RWPE2 (cell line): ENCODE results near the gene CACNA1E.

Source experiments
- ATAC-seq: fragments of 200-7000 bp; cut with Tn5 transposase; 3 replicates; pipeline ENCODE4 v1.9.1; 2021; ENCODE audit warnings: low read depth
- DNase-seq: peaks from one replicate; pipeline ENCODE4 v3.0.0-alpha.2; 2020; ENCODE audit warnings: low spot score
- H3K27ac ChIP-seq: fragments of 450-650 bp; 2 replicates; pipeline ENCODE4 v1.5.1; 2017; ENCODE audit warnings: mild to moderate bottlenecking; ENCODE audit not compliant: poor library complexity, severe bottlenecking
- H3K27me3 ChIP-seq: fragments of 250-450 bp; sonication (Bioruptor Pico); 2 replicates; pipeline ENCODE4 v1.5.1; 2021; ENCODE audit warnings: mild to moderate bottlenecking, moderate library complexity; ENCODE audit not compliant: insufficient read depth, poor library complexity, severe bottlenecking
- H3K36me3 ChIP-seq: fragments of 250-450 bp; sonication (Bioruptor Pico); 2 replicates; pipeline ENCODE4 v1.5.1; 2020; ENCODE audit warnings: low read depth, mild to moderate bottlenecking, moderate library complexity
- H3K4me1 ChIP-seq: fragments of 250-450 bp; sonication (Bioruptor Pico); 2 replicates; pipeline ENCODE4 v1.5.1; 2021; ENCODE audit warnings: mild to moderate bottlenecking, moderate library complexity; ENCODE audit not compliant: insufficient read depth, poor library complexity, severe bottlenecking
- H3K4me3 ChIP-seq: fragments of 250-450 bp; sonication (Bioruptor Pico); 2 replicates; pipeline ENCODE4 v1.5.1; 2021; ENCODE audit warnings: mild to moderate bottlenecking, moderate library complexity; ENCODE audit not compliant: severe bottlenecking
- H3K9me3 ChIP-seq: fragments of 250-450 bp; sonication (Bioruptor Pico); 2 replicates; pipeline ENCODE4 v1.5.1; 2021; ENCODE audit warnings: mild to moderate bottlenecking, moderate library complexity; ENCODE audit not compliant: severe bottlenecking
- CTCF ChIP-seq: fragments of 450-650 bp; IDR thresholded peaks from one replicate; pipeline ENCODE4 v1.5.1; 2017; ENCODE audit warnings: mild to moderate bottlenecking, moderate library complexity; ENCODE audit not compliant: poor library complexity, severe bottlenecking

CACNA1E gene

GRCh38 chr1:181669246-181669645 is 185.9 kb downstream of the CACNA1E start:
- Histone ChIP-seq H3K36me3 (no peaks in the 10 kb centered on the region), H3K27ac (no peak overlapping the region), H3K4me3 (no peak overlapping the region), H3K4me1 (peaks cover 4% of the 10 kb centered on the region), H3K27me3 (peaks cover 3% of the 10 kb centered on the region), H3K9me3 (no peaks in the 10 kb centered on the region)
- ATAC-seq = peak; percentile 84
- no peak for DNase-seq
- TF ChIP-seq CTCF = no peak

GRCh38 chr1:181674617-181675016 is 191.3 kb downstream of the CACNA1E start:
- H3K36me3 ChIP-seq = no peaks in the 10 kb centered on the region
- DNase-seq = no peak
- no peak for ATAC-seq
- H3K4me1 ChIP-seq = peaks cover under 1% of the 10 kb centered on the region
- TF ChIP-seq CTCF = no peak
- no peaks in the 10 kb centered on the region for H3K9me3 ChIP-seq
- H3K27ac ChIP-seq = no peak overlapping the region
- H3K27me3 ChIP-seq = peaks cover 5% of the 10 kb centered on the region
- no peak overlapping the region for H3K4me3 ChIP-seq

- no peak overlapping the region for H3K27ac ChIP-seq
- peaks cover 5% of the 10 kb centered on the region for H3K27me3 ChIP-seq
- no peaks in the 10 kb centered on the region for H3K4me1 ChIP-seq
- H3K4me3 ChIP-seq = no peak overlapping the region
- DNase-seq (no peak), ATAC-seq (no peak)
- H3K9me3 ChIP-seq = no peaks in the 10 kb centered on the region
- no peaks in the 10 kb centered on the region for H3K36me3 ChIP-seq
- TF ChIP-seq CTCF = no peak
These were observed 192.0 kb downstream of the CACNA1E start for GRCh38 chr1:181675091-181675917.

GRCh38 chr1:181675918-181676190 is 192.5 kb downstream of the CACNA1E start:
- no peak for ATAC-seq
- no peak for TF ChIP-seq CTCF
- H3K4me1 ChIP-seq = no peaks in the 10 kb centered on the region
- H3K36me3 ChIP-seq = no peaks in the 10 kb centered on the region
- H3K9me3 ChIP-seq = no peaks in the 10 kb centered on the region
- no peak overlapping the region for H3K27ac ChIP-seq
- H3K4me3 ChIP-seq = no peak overlapping the region
- DNase-seq = no peak
- H3K27me3 ChIP-seq = peaks cover 5% of the 10 kb centered on the region

GRCh38 chr1:181676269-181676668 is 193.0 kb downstream of the CACNA1E start:
- no peak for DNase-seq
- peak; percentile 72; the same call in 2 of the 3 replicates for ATAC-seq

More at GRCh38 chr1:181676269-181676668, 193.0 kb downstream of the CACNA1E start:
- Histone ChIP-seq H3K9me3 (no peaks in the 10 kb centered on the region), H3K27me3 (peaks cover 5% of the 10 kb centered on the region), H3K27ac (no peak overlapping the region), H3K4me1 (no peaks in the 10 kb centered on the region), H3K4me3 (no peak overlapping the region), H3K36me3 (no peaks in the 10 kb centered on the region)
- peak; percentile 53 for TF ChIP-seq CTCF
